Keratinocyte (primary cell): ENCODE data around the gene APRT. TPM values are rescaled to one million over a fixed set of nuclear protein-coding genes. Genes with fewer than 3 reads are reported as not detected.
"Not testable (repeated sequence)": the region's sequence is repeated elsewhere in the genome, so short reads cannot be mapped to it uniquely, and the experiment has no call there.

Source experiments
- DNase-seq: peaks from one replicate; pipeline ENCODE4 v3.0.0-alpha.2; 2011; ENCODE audit warnings: low read depth, missing footprints, low spot score
- FAIRE-seq: peaks from 2 replicates; lab custom pipeline; 2011; peaks lifted over from hg19 to GRCh38; lab: Jason Lieb, UNC
- H2AFZ ChIP-seq: 2 replicates; pipeline ENCODE4 v1.6.0; 2012; ENCODE audit warnings: low read length, control low read depth, inconsistent platforms; ENCODE audit not compliant: control insufficient read depth
- H3K27ac ChIP-seq: 2 replicates; pipeline ENCODE4 v1.5.1; 2011; ENCODE audit warnings: low read length; ENCODE audit not compliant: control insufficient read depth, insufficient read depth
- H3K27me3 ChIP-seq: 3 replicates; pipeline ENCODE4 v1.6.0; 2011; ENCODE audit warnings: low read length; ENCODE audit not compliant: control insufficient read depth, insufficient read depth; ENCODE audit errors: extremely low read depth
- H3K36me3 ChIP-seq, 2 experiments: 2 replicates in 1 of 2; 3 replicates in 1 of 2; pipeline ENCODE4 v1.5.1; 2011; ENCODE audit warnings: low read length in 2 of 2, mild to moderate bottlenecking in 1 of 2; ENCODE audit not compliant: control insufficient read depth in 2 of 2, insufficient read depth in 2 of 2; ENCODE audit errors: extremely low read depth in 1 of 2
- H3K4me1 ChIP-seq: 3 replicates; pipeline ENCODE4 v1.5.1; 2011; ENCODE audit warnings: low read length; ENCODE audit not compliant: control insufficient read depth, insufficient read depth; ENCODE audit errors: extremely low read depth
- H3K4me2 ChIP-seq: 3 replicates; pipeline ENCODE4 v1.6.0; 2011; ENCODE audit warnings: low read depth, low read length; ENCODE audit not compliant: control insufficient read depth, insufficient read depth; ENCODE audit errors: extremely low read depth
- H3K4me3 ChIP-seq, 3 experiments: fragments of 200-600 bp in 1 of 3; sonication (generic) in 1 of 3; 2 replicates in 2 of 3; 3 replicates in 1 of 3; pipeline ENCODE4 v1.5.1; 2011 to 2016; ENCODE audit warnings: low read length in 3 of 3, mild to moderate bottlenecking in 3 of 3, control low read depth in 2 of 3, inconsistent platforms in 1 of 3, low read depth in 1 of 3, mixed read lengths in 1 of 3, mixed run types in 1 of 3, moderate library complexity in 1 of 3; ENCODE audit not compliant: control insufficient read depth in 2 of 3, insufficient read depth in 2 of 3; ENCODE audit errors: extremely low read depth in 1 of 3
- H3K79me2 ChIP-seq: 2 replicates; pipeline ENCODE4 v1.6.0; 2012; ENCODE audit warnings: low read length; ENCODE audit not compliant: control insufficient read depth, insufficient read depth
- H3K9ac ChIP-seq: 3 replicates; pipeline ENCODE4 v1.6.0; 2011; ENCODE audit warnings: low read length; ENCODE audit not compliant: control insufficient read depth, insufficient read depth; ENCODE audit errors: extremely low read depth
- H3K9me1 ChIP-seq: 3 replicates; pipeline ENCODE4 v1.6.0; 2011; ENCODE audit warnings: low read length; ENCODE audit not compliant: control insufficient read depth, insufficient read depth; ENCODE audit errors: extremely low read depth
- H3K9me3 ChIP-seq: 2 replicates; pipeline ENCODE4 v1.5.1; 2012; ENCODE audit warnings: low read depth, low read length; ENCODE audit not compliant: control insufficient read depth
- H4K20me1 ChIP-seq: 3 replicates; pipeline ENCODE4 v1.6.0; 2011; ENCODE audit warnings: low read length; ENCODE audit not compliant: control insufficient read depth, insufficient read depth; ENCODE audit errors: extremely low read depth
- EZH2 ChIP-seq: IDR thresholded peaks from one replicate; pipeline ENCODE4 v1.6.1; 2012; ENCODE audit warnings: inconsistent platforms, mild to moderate bottlenecking, low read length, moderate library complexity
- dilution Hi-C: fragments of 300-500 bp; cut with MboI; formaldehyde crosslinking; loops from one replicate; pipeline ENCODE4 v1.7.0; 2020; ENCODE audit warnings: low sequenced_read_pairs; ENCODE audit not compliant: extremely low pct_ligation_motif_present
- polyA plus RNA-seq, 5 experiments: library from polyadenylated mRNA; depleted of rRNA in 3 of 5; stranded (reverse) in 3 of 5; stranded (forward) in 1 of 5; unstranded in 1 of 5; fragments of >200 nt; gene quantifications; 1 replicate in 1 of 5; 2 replicates in 3 of 5; 3 replicates in 1 of 5; pipeline versions ENCODE4 v1.2.1 to v1.2.3, GENCODE V29; 2011 to 2012; ENCODE audit warnings: missing spikeins in 2 of 5, low read depth in 1 of 5, low replicate concordance in 1 of 5
- TF ChIP-seq, protein P1 (sequence below), 3 experiments: IDR thresholded peaks in 1 of 3; conservative IDR thresholded peaks in 1 of 3; optimal IDR thresholded peaks in 1 of 3; 2 replicates in 2 of 3; 3 replicates in 1 of 3; pipeline versions ENCODE3 to v1.5.1; 2011; ENCODE audit warnings: low read length in 3 of 3, mild to moderate bottlenecking in 3 of 3, moderate library complexity in 2 of 3, control low read depth in 1 of 3, inconsistent platforms in 1 of 3; ENCODE audit not compliant: insufficient read depth in 2 of 3; ENCODE audit errors: extremely low read depth in 1 of 3

APRT gene
- polyA plus RNA-seq, 1 donor (not counting 4 experiments of a cell fraction or from before 2014, with no cell fraction given), result 106 TPM

DNA sequence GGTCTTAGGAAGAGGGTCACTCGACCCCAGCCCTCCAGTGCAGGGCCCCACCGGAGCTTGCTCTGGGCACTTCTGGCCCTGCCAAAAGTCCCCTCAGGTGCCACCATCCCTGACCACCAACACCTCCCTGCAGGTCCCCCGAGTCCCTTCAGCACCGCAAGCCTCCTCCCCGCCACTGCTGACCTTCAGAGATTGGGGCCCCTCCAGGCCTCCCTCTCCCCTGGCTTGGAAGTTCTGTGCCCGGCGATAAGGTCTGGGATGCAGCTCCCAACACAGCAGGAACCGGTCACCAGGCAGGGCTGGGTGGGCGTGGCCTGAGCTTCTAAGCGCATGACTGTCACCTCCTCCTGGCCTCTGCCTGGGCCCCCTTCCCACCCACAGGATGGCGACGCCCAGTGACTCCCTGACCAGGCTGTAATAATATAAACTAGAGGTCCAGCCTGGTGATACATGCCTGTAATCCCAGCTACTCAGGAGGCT, 37.9 kb downstream of the APRT start:
- dilution Hi-C loops, result loop anchor here (25.0 kb wide), 1 partner anchor 112 kb away; the partner anchor contains the start of genes CYBA and MVD
- Histone ChIP-seq H3K27me3 (no peaks in the 10 kb centered on the region), H4K20me1 (peaks cover 51% of the 10 kb centered on the region), H2AFZ (no peak overlapping the region), H3K9me1 (peaks cover 6% of the 10 kb centered on the region), H3K4me3 (no peak overlapping the region), H3K9me3 (no peaks in the 10 kb centered on the region), H3K79me2 (peaks cover 97% of the 10 kb centered on the region), H3K36me3 (peaks cover 16 to 18% of the 10 kb centered on the region in 2 experiments), H3K9ac (no peak overlapping the region), H3K4me1 (peaks cover 25% of the 10 kb centered on the region), H3K4me2 (no peak overlapping the region), H3K27ac (no peak overlapping the region)
- FAIRE-seq (no peak), DNase-seq (no peak)
- TF ChIP-seq, protein P1, sequence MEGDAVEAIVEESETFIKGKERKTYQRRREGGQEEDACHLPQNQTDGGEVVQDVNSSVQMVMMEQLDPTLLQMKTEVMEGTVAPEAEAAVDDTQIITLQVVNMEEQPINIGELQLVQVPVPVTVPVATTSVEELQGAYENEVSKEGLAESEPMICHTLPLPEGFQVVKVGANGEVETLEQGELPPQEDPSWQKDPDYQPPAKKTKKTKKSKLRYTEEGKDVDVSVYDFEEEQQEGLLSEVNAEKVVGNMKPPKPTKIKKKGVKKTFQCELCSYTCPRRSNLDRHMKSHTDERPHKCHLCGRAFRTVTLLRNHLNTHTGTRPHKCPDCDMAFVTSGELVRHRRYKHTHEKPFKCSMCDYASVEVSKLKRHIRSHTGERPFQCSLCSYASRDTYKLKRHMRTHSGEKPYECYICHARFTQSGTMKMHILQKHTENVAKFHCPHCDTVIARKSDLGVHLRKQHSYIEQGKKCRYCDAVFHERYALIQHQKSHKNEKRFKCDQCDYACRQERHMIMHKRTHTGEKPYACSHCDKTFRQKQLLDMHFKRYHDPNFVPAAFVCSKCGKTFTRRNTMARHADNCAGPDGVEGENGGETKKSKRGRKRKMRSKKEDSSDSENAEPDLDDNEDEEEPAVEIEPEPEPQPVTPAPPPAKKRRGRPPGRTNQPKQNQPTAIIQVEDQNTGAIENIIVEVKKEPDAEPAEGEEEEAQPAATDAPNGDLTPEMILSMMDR (optimal IDR thresholded peaks at IDR 0.05 in 1 of 3, IDR thresholded peaks at IDR 0.05 in 1 of 3, conservative IDR thresholded peaks at IDR 0.05 in 1 of 3; ENCODE audit: extremely low read depth in 1 of 3, insufficient read depth in 2 of 3, low read length in 3 of 3), result no peak
- TF ChIP-seq EZH2, result no peak

DNA sequence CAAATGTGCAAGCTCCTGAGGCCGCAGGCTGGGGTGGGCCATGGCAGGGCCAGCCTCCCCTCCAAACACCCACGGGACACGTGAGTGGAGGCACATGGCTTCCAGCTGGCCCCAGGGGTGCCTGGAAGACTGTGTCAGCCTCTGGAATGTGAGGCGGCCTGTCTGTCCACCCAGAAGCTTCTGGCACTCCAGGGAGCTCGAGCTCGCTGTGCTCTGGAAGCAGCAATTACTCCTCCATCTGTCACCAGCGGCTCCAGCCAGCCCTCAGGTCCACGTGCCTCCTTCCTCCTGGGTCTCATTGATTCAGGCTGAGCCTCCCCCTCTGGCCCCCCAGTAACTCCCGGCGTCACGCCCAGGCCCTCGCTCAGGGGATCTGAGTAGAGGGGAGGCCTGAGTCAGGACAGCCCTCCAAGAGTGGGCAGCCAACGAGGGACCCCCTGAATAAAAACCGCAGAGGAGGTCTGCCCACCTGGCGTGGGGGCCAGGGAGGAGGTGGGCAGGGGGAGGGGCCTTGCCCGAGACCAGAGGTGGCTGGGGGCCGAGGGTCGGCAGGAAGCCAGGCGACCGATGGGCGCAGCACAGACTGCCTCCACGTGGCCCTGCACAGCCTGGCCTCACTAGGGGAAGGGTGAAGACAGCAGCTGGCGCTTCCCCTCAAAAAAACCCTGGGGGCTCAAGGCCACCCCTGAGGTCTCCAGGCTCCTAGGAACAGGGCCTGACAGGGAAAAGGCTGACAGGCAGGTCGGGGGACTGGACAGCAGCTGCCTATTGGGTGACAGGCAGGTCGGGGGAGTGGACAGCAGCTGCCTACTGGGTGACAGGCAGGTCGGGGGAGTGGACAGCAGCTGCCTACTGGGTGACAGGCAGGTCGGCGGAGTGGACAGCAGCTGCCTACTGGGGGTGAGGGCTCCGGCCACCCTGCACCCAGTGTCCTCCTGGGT, 38.6 kb downstream of the APRT start:
- Histone ChIP-seq H3K9me1 (peaks cover 6% of the 10 kb centered on the region), H4K20me1 (peaks cover 50% of the 10 kb centered on the region), H3K9me3 (no peaks in the 10 kb centered on the region), H3K4me1 (peaks cover 25% of the 10 kb centered on the region), H3K36me3 (peaks cover 11 to 12% of the 10 kb centered on the region in 2 experiments), H3K27me3 (no peaks in the 10 kb centered on the region), H2AFZ (no peak overlapping the region), H3K4me2 (no peak overlapping the region), H3K4me3 (no peak overlapping the region), H3K27ac (no peak overlapping the region), H3K9ac (no peak overlapping the region), H3K79me2 (peaks cover 97% of the 10 kb centered on the region)
- dilution Hi-C loops, result loop anchor here (25.0 kb wide), 1 partner anchor 111 kb away; the partner anchor contains the start of genes CYBA and MVD
- FAIRE-seq (no peak), DNase-seq (no peak)
- TF ChIP-seq, protein P1 (optimal IDR thresholded peaks at IDR 0.05 in 1 of 3, IDR thresholded peaks at IDR 0.05 in 1 of 3, conservative IDR thresholded peaks at IDR 0.05 in 1 of 3; ENCODE audit: extremely low read depth in 1 of 3, insufficient read depth in 2 of 3, low read length in 3 of 3), result no peak
- no peak for TF ChIP-seq EZH2

DNA sequence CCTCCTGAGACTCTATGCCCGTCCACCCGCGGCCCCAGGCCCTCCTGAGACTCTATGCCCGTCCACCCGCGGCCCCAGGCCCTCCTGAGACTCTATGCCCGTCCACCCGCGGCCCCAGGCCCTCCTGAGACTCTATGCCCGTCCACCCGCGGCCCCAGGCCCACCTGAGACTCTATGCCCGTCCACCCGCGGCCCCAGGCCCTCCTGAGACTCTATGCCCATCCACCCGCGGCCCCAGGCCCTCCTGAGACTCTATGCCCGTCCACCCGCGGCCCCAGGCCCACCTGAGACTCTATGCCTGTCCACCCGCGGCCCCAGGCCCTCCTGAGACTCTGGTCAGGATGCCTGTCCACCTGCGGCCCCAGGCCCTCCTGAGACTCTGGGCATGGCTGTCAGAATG, 39.9 kb downstream of the APRT start:
- H3K36me3 ChIP-seq, result peaks cover 9 to 15% of the 10 kb centered on the region in 2 experiments
- peaks cover 97% of the 10 kb centered on the region for H3K79me2 ChIP-seq
- not testable (repeated sequence) for H3K27me3 ChIP-seq, H3K9ac ChIP-seq, H3K27ac ChIP-seq, H3K4me3 ChIP-seq, H3K4me2 ChIP-seq, DNase-seq, H3K9me3 ChIP-seq, H3K9me1 ChIP-seq, H2AFZ ChIP-seq, FAIRE-seq
- peaks cover 25% of the 10 kb centered on the region for H3K4me1 ChIP-seq
- H4K20me1 ChIP-seq, result peaks cover 53% of the 10 kb centered on the region
- dilution Hi-C loops, result loop anchor here (25.0 kb wide), 1 partner anchor 109 kb away; the partner anchor contains the start of genes CYBA and MVD
